WTC11 (cell line): ENCODE results near the gene CXCR5. TPM values are rescaled to one million over a fixed set of nuclear protein-coding genes. Genes with fewer than 3 reads are reported as not detected.

ENCODE experiments used
- ATAC-seq: fragments of 200-7000 bp; cut with Tn5 transposase; 2 replicates; pipeline ENCODE4 v1.10.0; 2021; ENCODE audit warnings: mild to moderate bottlenecking, moderate library complexity
- Bru-seq: library from RNA; stranded (reverse); fragments of 400-500 nt; gene quantifications from one replicate; lab custom pipeline; 2021; lab: Mats Ljungman, UMichigan
- CTCF ChIA-PET: fragments of 300-600 bp; sonication (Branson Sonifier 250); formaldehyde crosslinking; loops from one replicate; lab custom pipeline; 2021; ENCODE audit warnings: antibody characterized with exemption; lab: Charles Lee
- POLR2A ChIA-PET: fragments of 350-600 bp; sonication (Branson Sonifier 250); formaldehyde crosslinking; loops from one replicate; lab custom pipeline; 2021; ENCODE audit warnings: antibody characterized with exemption; lab: Charles Lee
- DNase-seq: peaks from one replicate; pipeline ENCODE4 v3.0.0; 2021; ENCODE audit warnings: low spot score
- H3K27ac Mint-ChIP-seq: 2 replicates; pipeline ENCODE4 v1.8.0; 2021; ENCODE audit warnings: mixed read lengths
- H3K27me3 Mint-ChIP-seq: 2 replicates; pipeline ENCODE4 v1.8.0; 2021; ENCODE audit warnings: low read depth, mild to moderate bottlenecking, moderate library complexity, mixed read lengths
- H3K36me3 Mint-ChIP-seq: 2 replicates; pipeline ENCODE4 v1.8.0; 2021; ENCODE audit warnings: mixed read lengths
- H3K4me1 Mint-ChIP-seq: 2 replicates; pipeline ENCODE4 v1.8.0; 2022; ENCODE audit warnings: mixed read lengths
- H3K4me3 Mint-ChIP-seq: 2 replicates; pipeline ENCODE4 v1.8.0; 2021; ENCODE audit warnings: mild to moderate bottlenecking, moderate library complexity, mixed read lengths
- H3K9me3 Mint-ChIP-seq: 2 replicates; pipeline ENCODE4 v1.8.0; 2021; ENCODE audit warnings: mixed read lengths
- CBFB ChIP-seq: sonication (generic); formaldehyde crosslinking; IDR thresholded peaks from 2 replicates; pipeline ENCODE4 v1.8.1; 2022; ENCODE audit warnings: mild to moderate bottlenecking, low read depth, missing genetic modification reagents
- CREB1 ChIP-seq: sonication (generic); formaldehyde crosslinking; IDR thresholded peaks from 2 replicates; pipeline ENCODE4 v1.8.0; 2023; ENCODE audit warnings: mild to moderate bottlenecking, missing genetic modification reagents
- ETV6 ChIP-seq: sonication (generic); formaldehyde crosslinking; IDR thresholded peaks from 2 replicates; pipeline ENCODE4 v1.8.1; 2022; ENCODE audit warnings: mild to moderate bottlenecking, missing genetic modification reagents
- FOXP1 ChIP-seq: sonication (generic); formaldehyde crosslinking; IDR thresholded peaks from 2 replicates; pipeline ENCODE4 v1.8.0; 2022; ENCODE audit warnings: missing genetic modification reagents, mild to moderate bottlenecking, moderate library complexity, borderline replicate concordance
- HMGA2 ChIP-seq: fragments of 250-450 bp; sonication (Bioruptor Pico); IDR thresholded peaks from 2 replicates; pipeline ENCODE4 v1.4.0; 2021; ENCODE audit warnings: mild to moderate bottlenecking, moderate library complexity
- MYBL2 ChIP-seq: sonication (generic); formaldehyde crosslinking; IDR thresholded peaks from 2 replicates; pipeline ENCODE4 v1.8.1; 2023; ENCODE audit warnings: mild to moderate bottlenecking, moderate library complexity, missing genetic modification reagents
- NFATC4 ChIP-seq: fragments of 250-450 bp; sonication (Bioruptor Pico); IDR thresholded peaks from 2 replicates; pipeline ENCODE4 v1.9.0; 2021; ENCODE audit warnings: mild to moderate bottlenecking
- PRDM15 ChIP-seq: sonication (generic); formaldehyde crosslinking; IDR thresholded peaks from 2 replicates; pipeline ENCODE4 v1.8.0; 2022; ENCODE audit warnings: missing genetic modification reagents
- SMAD4 ChIP-seq: sonication (generic); formaldehyde crosslinking; IDR thresholded peaks from 2 replicates; pipeline ENCODE4 v1.8.0; 2022; ENCODE audit warnings: mild to moderate bottlenecking, missing genetic modification reagents
- SOX15 ChIP-seq: fragments of 250-450 bp; sonication (Bioruptor Pico); IDR thresholded peaks from 2 replicates; pipeline ENCODE4 v1.9.0; 2021; ENCODE audit warnings: mild to moderate bottlenecking
- TCF7 ChIP-seq: sonication (generic); formaldehyde crosslinking; IDR thresholded peaks from 2 replicates; pipeline ENCODE4 v1.8.0; 2022; ENCODE audit warnings: mild to moderate bottlenecking, low read depth, missing genetic modification reagents, moderate library complexity
- TEAD1 ChIP-seq: sonication (generic); formaldehyde crosslinking; IDR thresholded peaks from 2 replicates; pipeline ENCODE4 v1.8.0; 2022; ENCODE audit warnings: mild to moderate bottlenecking, missing genetic modification reagents
- TEAD4 ChIP-seq: sonication (generic); formaldehyde crosslinking; IDR thresholded peaks from 2 replicates; pipeline ENCODE4 v1.8.0; 2022; ENCODE audit warnings: mild to moderate bottlenecking, missing genetic modification reagents
- ZMAT4 ChIP-seq: fragments of 250-450 bp; sonication (Bioruptor Pico); IDR thresholded peaks from 2 replicates; pipeline ENCODE4 v1.9.0; 2021; ENCODE audit warnings: mild to moderate bottlenecking
- ZNF219 ChIP-seq: sonication (generic); formaldehyde crosslinking; IDR thresholded peaks from 2 replicates; pipeline ENCODE4 v1.8.0; 2023; ENCODE audit warnings: missing genetic modification reagents, mild to moderate bottlenecking, borderline replicate concordance
- ZNF423 ChIP-seq: fragments of 250-450 bp; sonication (Bioruptor Pico); IDR thresholded peaks from 2 replicates; pipeline ENCODE4 v2.1.2; 2022; ENCODE audit warnings: mild to moderate bottlenecking, moderate library complexity
- long read RNA-seq, 3 experiments: library from RNA in 1 of 3; library from capped mRNA in 1 of 3; library from polyadenylated mRNA in 1 of 3; unstranded in 2 of 3; stranded (forward) in 1 of 3; transcript quantifications; one replicate each; pipeline ENCODE4 v2.0.0, GENCODE V29; 2021
- total RNA-seq: library from RNA; stranded (reverse); gene quantifications from 3 replicates; pipeline ENCODE4 v1.2.3, GENCODE V29; 2021
- TF ChIP-seq, protein P1 (sequence below): fragments of 250-450 bp; sonication (Bioruptor Pico); IDR thresholded peaks from 2 replicates; pipeline ENCODE4 v1.9.0; 2021; ENCODE audit warnings: mild to moderate bottlenecking, borderline replicate concordance
- TF ChIP-seq, protein P2 (sequence below): sonication (generic); formaldehyde crosslinking; IDR thresholded peaks from 2 replicates; pipeline ENCODE4 v1.8.0; 2022; ENCODE audit warnings: mild to moderate bottlenecking, missing genetic modification reagents
- TF ChIP-seq, protein P3 (sequence below): sonication (generic); formaldehyde crosslinking; IDR thresholded peaks from 2 replicates; pipeline ENCODE4 v1.8.1; 2023; ENCODE audit warnings: mild to moderate bottlenecking, missing genetic modification reagents, moderate library complexity

Gene CXCR5
- 0.07 TPM in 1 of 3 replicates, not detected in the others for total RNA-seq
- Bru-seq, nascent RNA = not detected
- long read RNA-seq, experiment 1 = 0 reads
- long read RNA-seq, experiment 2 = 0 reads
- long read RNA-seq, experiment 3 = 0 reads

GRCh38 chr11:118883368-118884071 is at the start of gene CXCR5:
Gene CXCR5, plus strand, starts transcription at chr11:118883892. Its CDS starts 50 bp downstream, at chr11:118883942.
- no peaks in the 10 kb centered on the region for H3K9me3 Mint-ChIP-seq
- POLR2A ChIA-PET = interaction anchor here (0.5 to 0.9 kb wide), 2 partner anchors 67 to 91 kb away, joined by 3 to 6 read pairs; no protein-coding TSS in a partner anchor
- no peaks in the 10 kb centered on the region for H3K36me3 Mint-ChIP-seq
- H3K4me3 Mint-ChIP-seq = no peak within 1 kb of the TSS
- TF ChIP-seq, protein P1, sequence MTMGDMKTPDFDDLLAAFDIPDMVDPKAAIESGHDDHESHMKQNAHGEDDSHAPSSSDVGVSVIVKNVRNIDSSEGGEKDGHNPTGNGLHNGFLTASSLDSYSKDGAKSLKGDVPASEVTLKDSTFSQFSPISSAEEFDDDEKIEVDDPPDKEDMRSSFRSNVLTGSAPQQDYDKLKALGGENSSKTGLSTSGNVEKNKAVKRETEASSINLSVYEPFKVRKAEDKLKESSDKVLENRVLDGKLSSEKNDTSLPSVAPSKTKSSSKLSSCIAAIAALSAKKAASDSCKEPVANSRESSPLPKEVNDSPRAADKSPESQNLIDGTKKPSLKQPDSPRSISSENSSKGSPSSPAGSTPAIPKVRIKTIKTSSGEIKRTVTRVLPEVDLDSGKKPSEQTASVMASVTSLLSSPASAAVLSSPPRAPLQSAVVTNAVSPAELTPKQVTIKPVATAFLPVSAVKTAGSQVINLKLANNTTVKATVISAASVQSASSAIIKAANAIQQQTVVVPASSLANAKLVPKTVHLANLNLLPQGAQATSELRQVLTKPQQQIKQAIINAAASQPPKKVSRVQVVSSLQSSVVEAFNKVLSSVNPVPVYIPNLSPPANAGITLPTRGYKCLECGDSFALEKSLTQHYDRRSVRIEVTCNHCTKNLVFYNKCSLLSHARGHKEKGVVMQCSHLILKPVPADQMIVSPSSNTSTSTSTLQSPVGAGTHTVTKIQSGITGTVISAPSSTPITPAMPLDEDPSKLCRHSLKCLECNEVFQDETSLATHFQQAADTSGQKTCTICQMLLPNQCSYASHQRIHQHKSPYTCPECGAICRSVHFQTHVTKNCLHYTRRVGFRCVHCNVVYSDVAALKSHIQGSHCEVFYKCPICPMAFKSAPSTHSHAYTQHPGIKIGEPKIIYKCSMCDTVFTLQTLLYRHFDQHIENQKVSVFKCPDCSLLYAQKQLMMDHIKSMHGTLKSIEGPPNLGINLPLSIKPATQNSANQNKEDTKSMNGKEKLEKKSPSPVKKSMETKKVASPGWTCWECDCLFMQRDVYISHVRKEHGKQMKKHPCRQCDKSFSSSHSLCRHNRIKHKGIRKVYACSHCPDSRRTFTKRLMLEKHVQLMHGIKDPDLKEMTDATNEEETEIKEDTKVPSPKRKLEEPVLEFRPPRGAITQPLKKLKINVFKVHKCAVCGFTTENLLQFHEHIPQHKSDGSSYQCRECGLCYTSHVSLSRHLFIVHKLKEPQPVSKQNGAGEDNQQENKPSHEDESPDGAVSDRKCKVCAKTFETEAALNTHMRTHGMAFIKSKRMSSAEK (CRISPR knock-in tag) = no peak
- TF ChIP-seq SOX15 (CRISPR knock-in tag) (no peak), PRDM15 (CRISPR knock-in tag) (no peak), FOXP1 (CRISPR knock-in tag) (no peak), TCF7 (no peak), ZMAT4 (CRISPR knock-in tag) (no peak), MYBL2 (CRISPR knock-in tag) (no peak), ETV6 (CRISPR knock-in tag) (no peak), CREB1 (CRISPR knock-in tag) (no peak), TEAD4 (CRISPR knock-in tag) (no peak), HMGA2 (no peak), ZNF219 (CRISPR knock-in tag) (no peak), CBFB (CRISPR knock-in tag) (no peak)
- TF ChIP-seq, protein P2, sequence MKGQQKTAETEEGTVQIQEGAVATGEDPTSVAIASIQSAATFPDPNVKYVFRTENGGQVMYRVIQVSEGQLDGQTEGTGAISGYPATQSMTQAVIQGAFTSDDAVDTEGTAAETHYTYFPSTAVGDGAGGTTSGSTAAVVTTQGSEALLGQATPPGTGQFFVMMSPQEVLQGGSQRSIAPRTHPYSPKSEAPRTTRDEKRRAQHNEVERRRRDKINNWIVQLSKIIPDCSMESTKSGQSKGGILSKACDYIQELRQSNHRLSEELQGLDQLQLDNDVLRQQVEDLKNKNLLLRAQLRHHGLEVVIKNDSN = no peak
- TF ChIP-seq, all 79 proteins: peak for 0
- peak; percentile 10; the same call in 1 of the 2 replicates for ATAC-seq
- DNase-seq = no peak
- H3K27me3 Mint-ChIP-seq = peaks cover 3% of the 10 kb centered on the region; the same call in 1 of the 2 replicates
- no peak within 1 kb of the TSS for H3K27ac Mint-ChIP-seq
- H3K4me1 Mint-ChIP-seq = peaks cover 16% of the 10 kb centered on the region
- CTCF ChIA-PET = interaction anchor here (0.8 to 1.6 kb wide), 5 partner anchors 11 to 198 kb away, joined by 3 to 5 read pairs (median 4); partner anchors contain the start of genes FOXR1 and UPK2

- H3K36me3 Mint-ChIP-seq = no peaks in the 10 kb centered on the region
- H3K27me3 Mint-ChIP-seq = no peaks in the 10 kb centered on the region
- ATAC-seq (no peak), DNase-seq (no peak)
- TF ChIP-seq ZNF423 (no peak), SMAD4 (CRISPR knock-in tag) (no peak), TEAD1 (CRISPR knock-in tag) (no peak), CREB1 (CRISPR knock-in tag) (no peak), NFATC4 (no peak)
- TF ChIP-seq, protein P3, sequence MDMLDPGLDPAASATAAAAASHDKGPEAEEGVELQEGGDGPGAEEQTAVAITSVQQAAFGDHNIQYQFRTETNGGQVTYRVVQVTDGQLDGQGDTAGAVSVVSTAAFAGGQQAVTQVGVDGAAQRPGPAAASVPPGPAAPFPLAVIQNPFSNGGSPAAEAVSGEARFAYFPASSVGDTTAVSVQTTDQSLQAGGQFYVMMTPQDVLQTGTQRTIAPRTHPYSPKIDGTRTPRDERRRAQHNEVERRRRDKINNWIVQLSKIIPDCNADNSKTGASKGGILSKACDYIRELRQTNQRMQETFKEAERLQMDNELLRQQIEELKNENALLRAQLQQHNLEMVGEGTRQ = no peak
- no peak overlapping the region for H3K4me3 Mint-ChIP-seq
- no peak overlapping the region for H3K27ac Mint-ChIP-seq
- ChIA-PET POLR2A (interaction anchor here (1.6 kb wide), 1 partner anchor 42 kb away, joined by 4 read pairs; no protein-coding TSS in a partner anchor), CTCF (interaction anchor here (1.2 kb wide), 1 partner anchor 44 kb away, joined by 3 read pairs; the partner anchor contains the start of gene DDX6)
- H3K4me1 Mint-ChIP-seq = peaks cover 2% of the 10 kb centered on the region; the same call in 1 of the 2 replicates
- H3K9me3 Mint-ChIP-seq = no peaks in the 10 kb centered on the region
These were observed 49.2 kb upstream of the CXCR5 start for GRCh38 chr11:118834427-118835028.
